H9 (cell line): Measurements from ENCODE around the gene MIGA1. TPM values are rescaled to one million over a fixed set of nuclear protein-coding genes. Genes with fewer than 3 reads are reported as not detected.

Experiments
- DNase-seq: peaks from one replicate; pipeline ENCODE4 v3.0.0-alpha.2; 2017
- H2AFZ ChIP-seq: one replicate; pipeline ENCODE4 v1.6.1; 2013; ENCODE audit warnings: mild to moderate bottlenecking, low read length, control low read depth, moderate library complexity
- H2AK5ac ChIP-seq: 2 replicates; pipeline ENCODE4 v1.6.1; 2013; ENCODE audit warnings: low read length, control low read depth, mixed read lengths; ENCODE audit not compliant: insufficient read length
- H2BK120ac ChIP-seq: one replicate; pipeline ENCODE4 v1.6.1; 2013; ENCODE audit warnings: low read depth, mild to moderate bottlenecking, low read length, control low read depth, inconsistent platforms; ENCODE audit not compliant: poor library complexity, severe bottlenecking
- H2BK12ac ChIP-seq: 2 replicates; pipeline ENCODE4 v1.6.1; 2013; ENCODE audit warnings: low read length, control low read depth, mixed read lengths, low read depth; ENCODE audit not compliant: insufficient read length
- H2BK15ac ChIP-seq: 2 replicates; pipeline ENCODE4 v1.6.1; 2013; ENCODE audit warnings: low read depth, low read length, control low read depth
- H2BK20ac ChIP-seq: one replicate; pipeline ENCODE4 v1.6.1; 2013; ENCODE audit warnings: low read depth, mild to moderate bottlenecking, low read length, control low read depth, inconsistent platforms; ENCODE audit not compliant: poor library complexity, severe bottlenecking
- H2BK5ac ChIP-seq: 2 replicates; pipeline ENCODE4 v1.6.1; 2013; ENCODE audit warnings: low read length, control low read depth, mixed read lengths; ENCODE audit not compliant: insufficient read length
- H3K14ac ChIP-seq: 2 replicates; pipeline ENCODE4 v1.6.1; 2013; ENCODE audit warnings: low read length, control low read depth; ENCODE audit not compliant: insufficient read depth
- H3K18ac ChIP-seq: 2 replicates; pipeline ENCODE4 v1.6.1; 2013; ENCODE audit warnings: low read depth, mild to moderate bottlenecking, mixed read lengths, low read length, control low read depth; ENCODE audit not compliant: insufficient read length
- H3K23ac ChIP-seq: 2 replicates; pipeline ENCODE4 v1.6.1; 2013; ENCODE audit warnings: low read length, control low read depth, mixed read lengths, low read depth; ENCODE audit not compliant: insufficient read length
- H3K23me2 ChIP-seq: 2 replicates; pipeline ENCODE4 v1.6.1; 2013; ENCODE audit warnings: low read depth, mild to moderate bottlenecking, mixed read lengths, low read length, control low read depth; ENCODE audit not compliant: insufficient read length, poor library complexity, severe bottlenecking
- H3K27ac ChIP-seq: 2 replicates; pipeline ENCODE4 v1.5.1; 2013; ENCODE audit warnings: low read length, control low read depth, mixed read lengths, low read depth; ENCODE audit not compliant: insufficient read length
- H3K27me3 ChIP-seq: 2 replicates; pipeline ENCODE4 v1.6.1; 2013; ENCODE audit warnings: low read length, control low read depth, inconsistent platforms; ENCODE audit not compliant: insufficient read depth
- H3K4ac ChIP-seq: 2 replicates; pipeline ENCODE4 v1.6.1; 2013; ENCODE audit warnings: low read depth, mild to moderate bottlenecking, control low read depth, inconsistent platforms, low read length, moderate library complexity
- H3K4me1 ChIP-seq: 2 replicates; pipeline ENCODE4 v1.6.1; 2013; ENCODE audit warnings: low read length, control low read depth, inconsistent platforms; ENCODE audit not compliant: insufficient read depth
- H3K4me2 ChIP-seq: 2 replicates; pipeline ENCODE4 v1.6.1; 2013; ENCODE audit warnings: low read length, control low read depth, mixed read lengths; ENCODE audit not compliant: insufficient read length, insufficient read depth
- H3K56ac ChIP-seq: 2 replicates; pipeline ENCODE4 v1.6.1; 2013; ENCODE audit warnings: low read depth, mild to moderate bottlenecking, mixed read lengths, low read length, control low read depth; ENCODE audit not compliant: insufficient read length
- H3K79me1 ChIP-seq: 2 replicates; pipeline ENCODE4 v1.6.1; 2013; ENCODE audit warnings: low read depth, mild to moderate bottlenecking, moderate library complexity, low read length, control low read depth, inconsistent platforms; ENCODE audit not compliant: insufficient read depth, poor library complexity, severe bottlenecking
- H3K79me2 ChIP-seq: 2 replicates; pipeline ENCODE4 v1.6.1; 2013; ENCODE audit warnings: low read length, control low read depth, inconsistent platforms; ENCODE audit not compliant: insufficient read depth
- H3K9ac ChIP-seq: 2 replicates; pipeline ENCODE4 v1.6.1; 2013; ENCODE audit warnings: low read length, control low read depth, mixed read lengths; ENCODE audit not compliant: insufficient read length; ENCODE audit errors: extremely low read depth
- H3K9me3 ChIP-seq: one replicate; pipeline ENCODE4 v1.6.1; 2013; ENCODE audit warnings: low read depth, low read length, inconsistent platforms; ENCODE audit not compliant: control insufficient read depth
- H3T11ph ChIP-seq: one replicate; pipeline ENCODE4 v1.6.1; 2013; ENCODE audit warnings: mild to moderate bottlenecking, low read length, control low read depth, inconsistent platforms
- H4K20me1 ChIP-seq: one replicate; pipeline ENCODE4 v1.6.1; 2013; ENCODE audit not compliant: control insufficient read depth, insufficient read length, insufficient read depth
- H4K5ac ChIP-seq: 2 replicates; pipeline ENCODE4 v1.6.1; 2013; ENCODE audit warnings: low read depth, mild to moderate bottlenecking, mixed read lengths, low read length, control low read depth; ENCODE audit not compliant: insufficient read length
- H4K8ac ChIP-seq: replicated peaks from 2 replicates; pipeline ENCODE4 v1.6.1; 2013; ENCODE audit warnings: low read length, control low read depth, mixed read lengths, low read depth; ENCODE audit not compliant: insufficient read length
- H4K91ac ChIP-seq: 2 replicates; pipeline ENCODE4 v1.6.1; 2013; ENCODE audit warnings: low read depth, mild to moderate bottlenecking, moderate library complexity, mixed read lengths, low read length, control low read depth; ENCODE audit not compliant: insufficient read length
- H3K27ac Mint-ChIP-seq, 3 experiments: 2 replicates in 2 of 3; 3 replicates in 1 of 3; pipeline ENCODE4 v1.8.0; 2020 to 2021; ENCODE audit warnings: mixed read lengths in 3 of 3, mild to moderate bottlenecking in 1 of 3, moderate library complexity in 1 of 3
- H3K27me3 Mint-ChIP-seq: 2 replicates; pipeline ENCODE4 v1.8.0; 2021; ENCODE audit warnings: low read depth, mild to moderate bottlenecking, moderate library complexity, mixed read lengths
- H3K36me3 Mint-ChIP-seq, 3 experiments: 2 replicates in 2 of 3; 3 replicates in 1 of 3; pipeline ENCODE4 v1.8.0; 2020 to 2021; ENCODE audit warnings: low read depth in 3 of 3, mixed read lengths in 3 of 3; ENCODE audit not compliant: insufficient read depth in 1 of 3
- H3K4me1 Mint-ChIP-seq, 2 experiments: 2 replicates each; pipeline ENCODE4 v1.8.0; 2020; ENCODE audit warnings: mixed read lengths in 2 of 2
- H3K4me3 Mint-ChIP-seq, 2 experiments: 2 replicates in 1 of 2; 3 replicates in 1 of 2; pipeline ENCODE4 v1.8.0; 2020 to 2021; ENCODE audit warnings: mild to moderate bottlenecking in 2 of 2, mixed read lengths in 2 of 2, moderate library complexity in 1 of 2
- H3K9me3 Mint-ChIP-seq, 2 experiments: 2 replicates in 1 of 2; 3 replicates in 1 of 2; pipeline ENCODE4 v1.8.0; 2020; ENCODE audit warnings: mild to moderate bottlenecking in 2 of 2, mixed read lengths in 2 of 2, moderate library complexity in 1 of 2
- WGBS: extraction: QIAGEN DNeasy Blood & Tissue Kit; methylation state at CpG from one replicate; pipeline ENCODE4 v1.1.7; 2013; ENCODE audit warnings: missing lambda C conversion rate, low lambda C conversion rate, mixed read lengths; ENCODE audit not compliant: insufficient read length; ENCODE audit errors: extremely low coverage; 5-methylcytosine and 5-hydroxymethylcytosine counted together
- total RNA-seq: library from RNA; stranded (reverse); gene quantifications from 2 replicates; pipeline ENCODE4 v1.2.1, GENCODE V29; 2021
- TF ChIP-seq, protein P1 (sequence below): fragments of 200-600 bp; sonication (generic); conservative IDR thresholded peaks from 3 replicates; pipeline ENCODE4 v1.8.0; 2021; ENCODE audit warnings: antibody characterized with exemption, mild to moderate bottlenecking

The MIGA1 gene
- total RNA-seq, 1 experiment from 2014 or later: 6.3 TPM

GRCh38 chr1:77776007-77776700, 3.3 kb upstream of the MIGA1 start:
- WGBS: no CpG with 5 or more reads among the region's 7 CpGs
- Mint-ChIP-seq H3K4me3 (no peak overlapping the region), H3K9me3 (no peaks in the 10 kb centered on the region), H3K27ac (peak overlapping the region in 1 of 3 experiments; percentile 28; a peak in 1 of 7 replicates), H3K27me3 (peaks cover 2% of the 10 kb centered on the region; the same call in 1 of the 2 replicates), H3K4me1 (peaks cover 7 to 14% of the 10 kb centered on the region in 2 experiments), H3K36me3 (no peaks in the 10 kb centered on the region)
- no peak overlapping the region for H4K91ac ChIP-seq
- H3K9me3 ChIP-seq: no peaks in the 10 kb centered on the region
- no peak overlapping the region for H2AK5ac ChIP-seq
- H3K9ac ChIP-seq: no peak overlapping the region
- TF ChIP-seq, protein P1, sequence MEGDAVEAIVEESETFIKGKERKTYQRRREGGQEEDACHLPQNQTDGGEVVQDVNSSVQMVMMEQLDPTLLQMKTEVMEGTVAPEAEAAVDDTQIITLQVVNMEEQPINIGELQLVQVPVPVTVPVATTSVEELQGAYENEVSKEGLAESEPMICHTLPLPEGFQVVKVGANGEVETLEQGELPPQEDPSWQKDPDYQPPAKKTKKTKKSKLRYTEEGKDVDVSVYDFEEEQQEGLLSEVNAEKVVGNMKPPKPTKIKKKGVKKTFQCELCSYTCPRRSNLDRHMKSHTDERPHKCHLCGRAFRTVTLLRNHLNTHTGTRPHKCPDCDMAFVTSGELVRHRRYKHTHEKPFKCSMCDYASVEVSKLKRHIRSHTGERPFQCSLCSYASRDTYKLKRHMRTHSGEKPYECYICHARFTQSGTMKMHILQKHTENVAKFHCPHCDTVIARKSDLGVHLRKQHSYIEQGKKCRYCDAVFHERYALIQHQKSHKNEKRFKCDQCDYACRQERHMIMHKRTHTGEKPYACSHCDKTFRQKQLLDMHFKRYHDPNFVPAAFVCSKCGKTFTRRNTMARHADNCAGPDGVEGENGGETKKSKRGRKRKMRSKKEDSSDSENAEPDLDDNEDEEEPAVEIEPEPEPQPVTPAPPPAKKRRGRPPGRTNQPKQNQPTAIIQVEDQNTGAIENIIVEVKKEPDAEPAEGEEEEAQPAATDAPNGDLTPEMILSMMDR: no peak
- H2AFZ ChIP-seq: no peak overlapping the region
- peaks cover 7% of the 10 kb centered on the region for H3K23me2 ChIP-seq
- DNase-seq: no peak
- no peaks in the 10 kb centered on the region for H3K27me3 ChIP-seq
- H4K8ac ChIP-seq: no peak overlapping the region
- H2BK120ac ChIP-seq: no peak overlapping the region
- no peak overlapping the region for H2BK12ac ChIP-seq
- H2BK15ac ChIP-seq: no peak overlapping the region
- no peak overlapping the region for H3K18ac ChIP-seq
- H3K4me2 ChIP-seq: no peak overlapping the region
- H3K56ac ChIP-seq: no peak overlapping the region
- H3K4ac ChIP-seq: no peak overlapping the region
- H3K27ac ChIP-seq: no peak overlapping the region
- H3T11ph ChIP-seq: no peak overlapping the region
- no peak overlapping the region for H4K5ac ChIP-seq
- no peak overlapping the region for H3K14ac ChIP-seq
- no peaks in the 10 kb centered on the region for H3K79me1 ChIP-seq
- no peaks in the 10 kb centered on the region for H3K79me2 ChIP-seq
- H4K20me1 ChIP-seq: no peaks in the 10 kb centered on the region
- H3K4me1 ChIP-seq: no peaks in the 10 kb centered on the region
- H2BK20ac ChIP-seq: no peak overlapping the region
- H2BK5ac ChIP-seq: no peak overlapping the region
- H3K23ac ChIP-seq: no peak overlapping the region
